ENCODE data around the gene CYFIP2. TPM values are rescaled to one million over a fixed set of nuclear protein-coding genes. Genes with fewer than 3 reads are reported as not detected.
A peak's percentile ranks its signal among the peaks of the same experiment; 100 is the strongest.

Gene CYFIP2
- total RNA-seq, 2 experiments from 2014 or later, result 271 to 287 TPM

DNA sequence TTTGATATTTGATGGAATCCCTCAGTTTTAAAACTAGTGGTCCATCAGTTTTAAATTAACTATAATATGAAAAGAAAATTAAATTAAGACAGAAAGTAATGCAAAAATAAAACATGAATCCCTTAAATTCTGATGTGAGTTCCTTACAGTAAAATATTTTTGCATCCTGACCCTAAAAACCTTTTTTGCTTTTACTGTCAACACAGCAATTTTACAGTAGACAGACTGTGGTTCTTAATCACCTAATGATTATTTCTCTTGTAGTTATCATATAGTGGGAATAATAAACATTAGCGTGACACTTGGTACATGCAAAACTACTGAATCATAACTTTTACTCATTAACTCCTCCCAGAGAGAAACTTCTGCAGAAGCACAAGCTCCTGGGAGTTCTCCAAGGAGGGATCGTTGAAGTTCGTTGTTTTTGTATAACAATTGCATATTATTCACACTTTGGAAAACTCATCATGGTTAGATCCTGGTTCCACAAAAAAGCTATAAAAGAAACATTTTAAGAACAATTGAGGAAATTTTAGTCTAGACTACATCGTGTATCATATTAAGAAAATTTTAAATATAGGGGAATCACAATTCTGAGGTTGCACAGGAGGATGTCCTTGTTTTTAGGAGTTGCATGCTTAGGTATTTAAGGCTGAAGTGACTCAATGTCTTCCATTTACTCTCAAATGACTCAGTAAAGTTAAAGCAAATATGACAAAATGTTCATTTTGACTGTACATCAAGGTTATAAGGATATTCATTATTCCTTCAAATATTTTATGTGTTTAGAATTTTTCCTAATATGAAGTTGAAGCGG, 105.9 kb downstream of the CYFIP2 start:
- TF ChIP-seq, protein P1, sequence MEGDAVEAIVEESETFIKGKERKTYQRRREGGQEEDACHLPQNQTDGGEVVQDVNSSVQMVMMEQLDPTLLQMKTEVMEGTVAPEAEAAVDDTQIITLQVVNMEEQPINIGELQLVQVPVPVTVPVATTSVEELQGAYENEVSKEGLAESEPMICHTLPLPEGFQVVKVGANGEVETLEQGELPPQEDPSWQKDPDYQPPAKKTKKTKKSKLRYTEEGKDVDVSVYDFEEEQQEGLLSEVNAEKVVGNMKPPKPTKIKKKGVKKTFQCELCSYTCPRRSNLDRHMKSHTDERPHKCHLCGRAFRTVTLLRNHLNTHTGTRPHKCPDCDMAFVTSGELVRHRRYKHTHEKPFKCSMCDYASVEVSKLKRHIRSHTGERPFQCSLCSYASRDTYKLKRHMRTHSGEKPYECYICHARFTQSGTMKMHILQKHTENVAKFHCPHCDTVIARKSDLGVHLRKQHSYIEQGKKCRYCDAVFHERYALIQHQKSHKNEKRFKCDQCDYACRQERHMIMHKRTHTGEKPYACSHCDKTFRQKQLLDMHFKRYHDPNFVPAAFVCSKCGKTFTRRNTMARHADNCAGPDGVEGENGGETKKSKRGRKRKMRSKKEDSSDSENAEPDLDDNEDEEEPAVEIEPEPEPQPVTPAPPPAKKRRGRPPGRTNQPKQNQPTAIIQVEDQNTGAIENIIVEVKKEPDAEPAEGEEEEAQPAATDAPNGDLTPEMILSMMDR (IDR thresholded peaks at IDR 0.05), result no peak
- DNase-seq (no peak), ATAC-seq (ENCODE audit: poor library complexity) (no peak)
- no peak overlapping the region for H3K4me3 ChIP-seq (ENCODE audit: low read length)
- H3K36me3 Mint-ChIP-seq (ENCODE audit: low read depth), result peaks cover 94% of the 10 kb centered on the region
- H3K9me3 ChIP-seq (ENCODE audit: control insufficient read depth in 1 of 2, insufficient read depth in 1 of 2, low read length in 2 of 2), result no peaks in the 10 kb centered on the region
- H3K27me3 Mint-ChIP-seq, result no peaks in the 10 kb centered on the region
- H3K27ac ChIP-seq (ENCODE audit: low read depth in 1 of 2, low read length in 2 of 2), result no peak overlapping the region
- peaks cover 5% of the 10 kb centered on the region for H3K4me1 Mint-ChIP-seq (ENCODE audit: low read depth)
- H3K9me3 Mint-ChIP-seq, result no peaks in the 10 kb centered on the region
- intact Hi-C loops (cut with DNase I, micrococcal nuclease), result no loop called here
- peak overlapping the region; percentile 24 for H3K27ac Mint-ChIP-seq
- ChIA-PET CTCF (no interaction called here), POLR2A (no interaction called here)
- peaks cover 97% of the 10 kb centered on the region for H3K36me3 ChIP-seq (ENCODE audit: insufficient read depth, low read length)
- no peaks in the 10 kb centered on the region for H3K4me1 ChIP-seq (ENCODE audit: insufficient read depth, low read length)
- H3K4me3 Mint-ChIP-seq, result no peak overlapping the region
- H3K27me3 ChIP-seq (ENCODE audit: control insufficient read depth in 1 of 2, insufficient read depth in 2 of 2, low read length in 2 of 2), result no peaks in the 10 kb centered on the region

DNA sequence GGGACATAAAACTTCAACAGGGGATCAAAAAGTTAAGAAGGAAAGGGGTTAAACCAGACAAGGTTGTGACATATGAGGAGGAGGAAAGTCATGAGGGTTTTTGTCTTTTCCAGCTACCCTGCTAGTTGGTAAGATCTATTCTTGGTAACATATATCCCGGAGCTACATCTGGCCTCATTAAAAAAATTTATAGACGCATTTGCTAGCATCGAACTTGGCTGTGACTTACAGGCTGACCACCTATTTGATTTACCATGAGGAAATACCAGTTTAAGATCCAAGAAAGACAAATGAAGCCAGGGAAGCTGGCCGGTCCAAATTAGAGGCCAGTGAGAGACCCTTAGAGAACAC, 106.5 kb downstream of the CYFIP2 start:
- H3K27ac ChIP-seq (ENCODE audit: low read depth in 1 of 2, low read length in 2 of 2), result no peak overlapping the region
- Mint-ChIP-seq H3K36me3 (ENCODE audit: low read depth) (peaks cover 94% of the 10 kb centered on the region), H3K9me3 (no peaks in the 10 kb centered on the region), H3K4me1 (ENCODE audit: low read depth) (peaks cover 5% of the 10 kb centered on the region), H3K4me3 (no peak overlapping the region), H3K27ac (peak overlapping the region; percentile 50), H3K27me3 (no peaks in the 10 kb centered on the region)
- DNase-seq (no peak), ATAC-seq (ENCODE audit: poor library complexity) (no peak)
- no peaks in the 10 kb centered on the region for H3K4me1 ChIP-seq (ENCODE audit: insufficient read depth, low read length)
- TF ChIP-seq, protein P1 (IDR thresholded peaks at IDR 0.05), result no peak
- no peaks in the 10 kb centered on the region for H3K27me3 ChIP-seq (ENCODE audit: control insufficient read depth in 1 of 2, insufficient read depth in 2 of 2, low read length in 2 of 2)
- intact Hi-C loops (cut with DNase I, micrococcal nuclease), result no loop called here
- H3K36me3 ChIP-seq (ENCODE audit: insufficient read depth, low read length), result peaks cover 97% of the 10 kb centered on the region
- H3K9me3 ChIP-seq (ENCODE audit: control insufficient read depth in 1 of 2, insufficient read depth in 1 of 2, low read length in 2 of 2), result no peaks in the 10 kb centered on the region
- ChIA-PET POLR2A (interaction anchor here (1.1 kb wide), 1 partner anchor 223 kb away, joined by 4 read pairs; no protein-coding TSS in a partner anchor), CTCF (no interaction called here)
- H3K4me3 ChIP-seq (ENCODE audit: low read length), result no peak overlapping the region

DNA sequence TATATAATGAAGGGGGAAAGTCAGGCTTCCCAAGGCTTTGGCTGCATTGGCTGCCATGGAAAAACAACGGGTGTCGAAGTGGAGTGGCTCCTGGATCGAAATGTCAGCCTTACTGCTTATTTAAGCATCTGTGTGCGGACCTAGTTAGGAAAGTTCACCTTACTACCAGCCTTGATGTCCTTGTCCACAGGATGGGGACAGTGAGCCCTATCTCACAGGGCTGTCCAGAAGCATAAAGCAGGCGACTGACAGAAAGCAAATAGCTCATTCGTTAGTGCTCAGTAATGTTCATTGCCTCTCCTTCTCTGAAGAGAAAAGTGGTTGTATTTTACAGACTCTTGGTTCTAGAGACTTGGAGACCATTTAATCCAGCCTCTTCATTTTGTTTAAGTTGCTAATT, 112.6 kb downstream of the CYFIP2 start:
- DNase-seq (no peak), ATAC-seq (ENCODE audit: poor library complexity) (no peak)
- intact Hi-C loops (cut with DNase I, micrococcal nuclease), result no loop called here
- no peaks in the 10 kb centered on the region for H3K9me3 Mint-ChIP-seq
- H3K9me3 ChIP-seq (ENCODE audit: control insufficient read depth in 1 of 2, insufficient read depth in 1 of 2, low read length in 2 of 2), result no peaks in the 10 kb centered on the region
- H3K4me1 ChIP-seq (ENCODE audit: insufficient read depth, low read length), result no peaks in the 10 kb centered on the region
- peak overlapping the region; percentile 64 for H3K27ac Mint-ChIP-seq
- no peaks in the 10 kb centered on the region for H3K27me3 Mint-ChIP-seq
- peaks cover 100% of the 10 kb centered on the region for H3K36me3 Mint-ChIP-seq (ENCODE audit: low read depth)
- H3K27ac ChIP-seq (ENCODE audit: low read depth in 1 of 2, low read length in 2 of 2), result no peak overlapping the region
- H3K4me3 ChIP-seq (ENCODE audit: low read length), result no peak overlapping the region
- TF ChIP-seq, protein P1 (IDR thresholded peaks at IDR 0.05), result no peak
- ChIA-PET CTCF (no interaction called here), POLR2A (interaction anchor here (1.0 kb wide), 1 partner anchor 19 kb away, joined by 3 read pairs; no protein-coding TSS in a partner anchor)
- H3K36me3 ChIP-seq (ENCODE audit: insufficient read depth, low read length), result peaks cover 100% of the 10 kb centered on the region
- H3K27me3 ChIP-seq (ENCODE audit: control insufficient read depth in 1 of 2, insufficient read depth in 2 of 2, low read length in 2 of 2), result no peaks in the 10 kb centered on the region
- H3K4me1 Mint-ChIP-seq (ENCODE audit: low read depth), result no peaks in the 10 kb centered on the region
- H3K4me3 Mint-ChIP-seq, result no peak overlapping the region

Data from CD4-positive, alpha-beta T cell (primary cell).